ENCODE data around the gene CBARP. TPM values are rescaled to one million over a fixed set of nuclear protein-coding genes. Genes with fewer than 3 reads are reported as not detected.

The CBARP gene
- total RNA-seq, 1 experiment from 2014 or later: 13.3 TPM

DNA sequence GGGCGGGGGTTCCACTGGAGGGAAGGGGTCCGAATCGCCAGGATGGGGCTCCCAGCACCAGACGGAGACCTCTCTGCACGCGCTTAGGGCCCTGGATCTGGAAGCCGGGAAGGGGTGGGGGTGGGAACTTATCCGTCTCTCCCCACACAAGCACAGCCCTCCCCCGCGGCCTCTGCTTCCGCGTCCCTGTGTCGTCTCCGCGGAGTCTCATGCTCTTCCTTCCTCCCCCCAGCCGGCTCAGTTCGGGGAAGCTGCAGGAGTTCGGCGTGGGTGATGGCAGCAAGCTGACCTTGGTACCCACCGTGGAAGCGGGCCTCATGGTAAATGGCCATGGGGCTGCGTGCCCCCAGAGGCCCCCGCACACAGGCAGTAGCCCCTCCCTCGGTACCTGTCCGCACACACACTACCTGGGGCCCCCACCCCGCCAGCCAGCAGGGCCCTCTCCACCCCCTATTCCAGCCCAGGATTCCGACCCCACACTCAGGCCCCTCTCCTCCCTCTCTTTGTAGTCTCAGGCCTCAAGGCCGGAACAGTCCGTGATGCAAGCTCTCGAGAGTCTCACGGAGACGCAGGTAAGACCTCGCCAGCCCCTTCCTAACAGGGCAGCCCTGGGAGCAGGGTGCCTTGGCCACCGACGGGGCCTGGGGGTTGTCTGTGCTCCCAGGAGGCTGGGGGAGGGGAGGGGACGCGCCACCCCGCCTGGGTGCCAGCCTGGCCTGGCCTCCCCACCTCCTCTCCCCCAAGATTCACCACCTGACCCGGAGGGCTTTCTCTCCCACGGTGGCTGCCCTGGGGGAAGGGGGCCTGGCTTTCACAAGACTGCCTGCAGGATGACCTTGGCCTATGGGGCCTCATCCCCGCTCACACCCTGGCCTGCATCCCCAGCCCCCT lies 13.8 kb upstream of the CBARP start:
- Histone ChIP-seq H3K27ac (ENCODE audit: low read depth, low read length, poor library complexity, severe bottlenecking) (peak overlapping the region; percentile 96), H3K4me1 (ENCODE audit: insufficient read depth, low read length, poor library complexity, severe bottlenecking) (peaks cover 35% of the 10 kb centered on the region), H3K36me3 (ENCODE audit: insufficient read depth, low read length, poor library complexity, severe bottlenecking) (peaks cover 47% of the 10 kb centered on the region), H3K27me3 (replicated peaks; ENCODE audit: insufficient read depth, low read depth, low read length, poor library complexity) (no peaks in the 10 kb centered on the region), H3K4me3 (ENCODE audit: low read depth, low read length, poor library complexity, severe bottlenecking) (peak overlapping the region; percentile 96), H3K9me3 (ENCODE audit: low read depth, low read length, poor library complexity, severe bottlenecking) (no peaks in the 10 kb centered on the region)
- DNase-seq (ENCODE audit: low spot score): peak; percentile 94
- intact Hi-C loops (cut with micrococcal nuclease; ENCODE audit: unreplicated experiment): no loop called here
- BruUV-seq (replicated peaks): TSS peak; percentile 10
- ChIA-PET POLR2A (ENCODE audit: low non-redundant PET) (no interaction called here), CTCF (interaction anchor here (0.7 kb wide), 1 partner anchor 198 kb away, joined by 4 read pairs; no protein-coding TSS in a partner anchor)
- no peak for TF ChIP-seq EZH2 (IDR thresholded peaks at IDR 0.05; ENCODE audit: borderline replicate concordance, low read depth, low read length, poor library complexity, severe bottlenecking)
- no peak for TF ChIP-seq CTCF (conservative IDR thresholded peaks at IDR 0.05; ENCODE audit: low read depth, low read length)

GRCh38 chr19:1250437-1251260 lies 12.8 kb upstream of the CBARP start:
- no TSS peak for BruUV-seq (replicated peaks)
- Histone ChIP-seq H3K9me3 (ENCODE audit: low read depth, low read length, poor library complexity, severe bottlenecking) (no peaks in the 10 kb centered on the region), H3K4me1 (ENCODE audit: insufficient read depth, low read length, poor library complexity, severe bottlenecking) (peaks cover 25% of the 10 kb centered on the region), H3K27ac (ENCODE audit: low read depth, low read length, poor library complexity, severe bottlenecking) (peak overlapping the region; percentile 96), H3K4me3 (ENCODE audit: low read depth, low read length, poor library complexity, severe bottlenecking) (peak overlapping the region; percentile 96), H3K27me3 (replicated peaks; ENCODE audit: insufficient read depth, low read depth, low read length, poor library complexity) (no peaks in the 10 kb centered on the region), H3K36me3 (ENCODE audit: insufficient read depth, low read length, poor library complexity, severe bottlenecking) (peaks cover 39% of the 10 kb centered on the region)
- CTCF ChIA-PET: no interaction called here
- DNase-seq (ENCODE audit: low spot score): peak; percentile 86
- intact Hi-C loops (cut with micrococcal nuclease; ENCODE audit: unreplicated experiment): no loop called here
- TF ChIP-seq EZH2 (IDR thresholded peaks at IDR 0.05; ENCODE audit: borderline replicate concordance, low read depth, low read length, poor library complexity, severe bottlenecking) (no peak), CTCF (conservative IDR thresholded peaks at IDR 0.05; ENCODE audit: low read depth, low read length) (no peak)
- POLR2A ChIA-PET (ENCODE audit: low non-redundant PET): no interaction called here

GRCh38 chr19:1249990-1250436 lies 12.2 kb upstream of the CBARP start:
- peaks cover 25% of the 10 kb centered on the region for H3K4me1 ChIP-seq (ENCODE audit: insufficient read depth, low read length, poor library complexity, severe bottlenecking)
- no peaks in the 10 kb centered on the region for H3K9me3 ChIP-seq (ENCODE audit: low read depth, low read length, poor library complexity, severe bottlenecking)
- no peak for DNase-seq (ENCODE audit: low spot score)
- BruUV-seq (replicated peaks): no TSS peak
- no peak for TF ChIP-seq CTCF (conservative IDR thresholded peaks at IDR 0.05; ENCODE audit: low read depth, low read length)
- no peak for TF ChIP-seq EZH2 (IDR thresholded peaks at IDR 0.05; ENCODE audit: borderline replicate concordance, low read depth, low read length, poor library complexity, severe bottlenecking)
- CTCF ChIA-PET: no interaction called here
- no peaks in the 10 kb centered on the region for H3K27me3 ChIP-seq (replicated peaks; ENCODE audit: insufficient read depth, low read depth, low read length, poor library complexity)
- H3K36me3 ChIP-seq (ENCODE audit: insufficient read depth, low read length, poor library complexity, severe bottlenecking): peaks cover 32% of the 10 kb centered on the region
- H3K4me3 ChIP-seq (ENCODE audit: low read depth, low read length, poor library complexity, severe bottlenecking): peak overlapping the region; percentile 96
- intact Hi-C loops (cut with micrococcal nuclease; ENCODE audit: unreplicated experiment): loop anchor here (2.0 to 10.0 kb wide), 3 partner anchors 17 to 385 kb away; partner anchors contain the start of genes CNN2, RNU6-2 and TMEM259
- H3K27ac ChIP-seq (ENCODE audit: low read depth, low read length, poor library complexity, severe bottlenecking): peak overlapping the region; percentile 96
- POLR2A ChIA-PET (ENCODE audit: low non-redundant PET): no interaction called here
